ENCODE measurements around the gene JCAD.
"Not testable (repeated sequence)": the region's sequence is repeated elsewhere in the genome, so short reads cannot be mapped to it uniquely, and the experiment has no call there.

The JCAD gene

DNA sequence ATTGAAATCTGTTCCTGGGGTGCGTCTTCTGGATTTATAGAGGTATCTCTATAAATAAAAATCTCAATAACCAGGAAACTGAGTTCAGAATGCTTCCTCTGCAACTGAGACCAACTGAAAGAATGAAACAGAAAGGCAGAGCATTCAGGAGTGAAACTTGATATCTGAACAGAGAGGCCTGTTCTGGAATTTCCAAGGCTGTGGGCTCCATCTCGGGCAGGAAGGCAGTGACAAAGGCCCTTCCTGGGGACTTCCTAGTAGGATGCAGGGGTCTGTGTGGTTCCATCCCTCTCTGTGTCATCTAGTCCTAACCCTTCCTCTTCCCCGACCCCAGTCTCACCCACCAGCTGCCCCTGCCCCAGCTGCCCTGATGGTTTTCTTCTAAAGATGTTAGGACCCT lies 52.0 kb downstream of the JCAD start:
- TF ChIP-seq, protein P1, sequence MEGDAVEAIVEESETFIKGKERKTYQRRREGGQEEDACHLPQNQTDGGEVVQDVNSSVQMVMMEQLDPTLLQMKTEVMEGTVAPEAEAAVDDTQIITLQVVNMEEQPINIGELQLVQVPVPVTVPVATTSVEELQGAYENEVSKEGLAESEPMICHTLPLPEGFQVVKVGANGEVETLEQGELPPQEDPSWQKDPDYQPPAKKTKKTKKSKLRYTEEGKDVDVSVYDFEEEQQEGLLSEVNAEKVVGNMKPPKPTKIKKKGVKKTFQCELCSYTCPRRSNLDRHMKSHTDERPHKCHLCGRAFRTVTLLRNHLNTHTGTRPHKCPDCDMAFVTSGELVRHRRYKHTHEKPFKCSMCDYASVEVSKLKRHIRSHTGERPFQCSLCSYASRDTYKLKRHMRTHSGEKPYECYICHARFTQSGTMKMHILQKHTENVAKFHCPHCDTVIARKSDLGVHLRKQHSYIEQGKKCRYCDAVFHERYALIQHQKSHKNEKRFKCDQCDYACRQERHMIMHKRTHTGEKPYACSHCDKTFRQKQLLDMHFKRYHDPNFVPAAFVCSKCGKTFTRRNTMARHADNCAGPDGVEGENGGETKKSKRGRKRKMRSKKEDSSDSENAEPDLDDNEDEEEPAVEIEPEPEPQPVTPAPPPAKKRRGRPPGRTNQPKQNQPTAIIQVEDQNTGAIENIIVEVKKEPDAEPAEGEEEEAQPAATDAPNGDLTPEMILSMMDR (conservative IDR thresholded peaks at IDR 0.05; ENCODE audit: low read depth, low read length), result no peak
- H2AFZ ChIP-seq (ENCODE audit: low read depth), result no peak overlapping the region
- no peaks in the 10 kb centered on the region for H4K20me1 ChIP-seq (ENCODE audit: insufficient read depth)
- no peaks in the 10 kb centered on the region for H3K36me3 ChIP-seq (ENCODE audit: insufficient read depth)
- no peak overlapping the region for H3K4me2 ChIP-seq
- H3K27ac ChIP-seq, result no peak overlapping the region
- H3K4me3 ChIP-seq (IDR thresholded peaks at IDR 0.05; ENCODE audit: insufficient read depth, low read depth, low read length), result no peak overlapping the region
- no peak overlapping the region for H3K9ac ChIP-seq
- peaks cover 9% of the 10 kb centered on the region for H3K4me1 ChIP-seq (ENCODE audit: low read depth, poor library complexity, severe bottlenecking)
- H3K27me3 ChIP-seq (ENCODE audit: insufficient read depth, low read depth), result no peaks in the 10 kb centered on the region
- no peaks in the 10 kb centered on the region for H3K79me2 ChIP-seq (ENCODE audit: insufficient read depth, low read depth)

- no peak overlapping the region for H3K27ac ChIP-seq
- TF ChIP-seq, protein P1 (conservative IDR thresholded peaks at IDR 0.05; ENCODE audit: low read depth, low read length), result no peak
- no peaks in the 10 kb centered on the region for H3K79me2 ChIP-seq (ENCODE audit: insufficient read depth, low read depth)
- H3K36me3 ChIP-seq (ENCODE audit: insufficient read depth), result no peaks in the 10 kb centered on the region
- H3K4me2 ChIP-seq, result no peak overlapping the region
- H3K9ac ChIP-seq, result no peak overlapping the region
- no peak overlapping the region for H2AFZ ChIP-seq (ENCODE audit: low read depth)
- H3K4me3 ChIP-seq (IDR thresholded peaks at IDR 0.05; ENCODE audit: insufficient read depth, low read depth, low read length), result no peak overlapping the region
- peaks cover 12% of the 10 kb centered on the region for H3K4me1 ChIP-seq (ENCODE audit: low read depth, poor library complexity, severe bottlenecking)
- no peaks in the 10 kb centered on the region for H4K20me1 ChIP-seq (ENCODE audit: insufficient read depth)
- H3K27me3 ChIP-seq (ENCODE audit: insufficient read depth, low read depth), result no peaks in the 10 kb centered on the region
Observed at GRCh38 chr10:30006410-30006809, 53.0 kb downstream of the JCAD start.

DNA sequence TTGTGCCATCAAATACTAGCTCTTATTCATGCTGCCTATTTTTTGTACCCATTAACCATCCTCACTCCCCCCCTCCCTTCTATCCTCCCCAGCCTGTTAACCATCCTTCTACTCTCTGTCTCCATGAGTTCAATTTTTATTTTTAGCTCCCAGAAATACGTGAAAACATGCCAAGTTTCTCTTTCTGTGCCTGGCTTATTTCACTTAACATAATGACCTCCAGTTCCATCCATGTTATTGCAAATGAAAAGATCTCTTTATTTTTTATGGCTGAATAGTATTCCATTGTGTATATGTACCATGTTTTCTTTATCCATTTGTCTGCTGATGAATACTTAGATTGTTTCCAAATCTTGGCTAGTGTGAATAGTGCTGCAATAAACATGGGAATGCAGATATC lies 54.3 kb downstream of the JCAD start:
- not testable (repeated sequence) for H3K27me3 ChIP-seq (ENCODE audit: insufficient read depth, low read depth); H3K4me2 ChIP-seq; H3K36me3 ChIP-seq (ENCODE audit: insufficient read depth); H3K79me2 ChIP-seq (ENCODE audit: insufficient read depth, low read depth); H3K9ac ChIP-seq; H3K27ac ChIP-seq; H4K20me1 ChIP-seq (ENCODE audit: insufficient read depth); H3K4me3 ChIP-seq (IDR thresholded peaks at IDR 0.05; ENCODE audit: insufficient read depth, low read depth, low read length); H2AFZ ChIP-seq (ENCODE audit: low read depth)
- peaks cover 12% of the 10 kb centered on the region for H3K4me1 ChIP-seq (ENCODE audit: low read depth, poor library complexity, severe bottlenecking)

GRCh38 chr10:30002426-30003266 lies 56.7 kb downstream of the JCAD start:
- peak overlapping the region; percentile 38; the same call in 1 of the 2 replicates for H2AFZ ChIP-seq (ENCODE audit: low read depth)
- no peak overlapping the region for H3K27ac ChIP-seq
- H3K4me3 ChIP-seq (IDR thresholded peaks at IDR 0.05; ENCODE audit: insufficient read depth, low read depth, low read length), result no peak overlapping the region
- H4K20me1 ChIP-seq (ENCODE audit: insufficient read depth), result no peaks in the 10 kb centered on the region
- H3K79me2 ChIP-seq (ENCODE audit: insufficient read depth, low read depth), result no peaks in the 10 kb centered on the region
- H3K4me2 ChIP-seq, result peak overlapping the region; percentile 16; the same call in 1 of the 2 replicates
- H3K36me3 ChIP-seq (ENCODE audit: insufficient read depth), result no peaks in the 10 kb centered on the region
- TF ChIP-seq, protein P1 (conservative IDR thresholded peaks at IDR 0.05; ENCODE audit: low read depth, low read length), result peak; percentile 84
- H3K4me1 ChIP-seq (ENCODE audit: low read depth, poor library complexity, severe bottlenecking), result peaks cover 12% of the 10 kb centered on the region
- no peak overlapping the region for H3K9ac ChIP-seq
- no peaks in the 10 kb centered on the region for H3K27me3 ChIP-seq (ENCODE audit: insufficient read depth, low read depth)

Measured in KMS-11 (cell line).